ENCODE data around the gene GNB4.

DNA sequence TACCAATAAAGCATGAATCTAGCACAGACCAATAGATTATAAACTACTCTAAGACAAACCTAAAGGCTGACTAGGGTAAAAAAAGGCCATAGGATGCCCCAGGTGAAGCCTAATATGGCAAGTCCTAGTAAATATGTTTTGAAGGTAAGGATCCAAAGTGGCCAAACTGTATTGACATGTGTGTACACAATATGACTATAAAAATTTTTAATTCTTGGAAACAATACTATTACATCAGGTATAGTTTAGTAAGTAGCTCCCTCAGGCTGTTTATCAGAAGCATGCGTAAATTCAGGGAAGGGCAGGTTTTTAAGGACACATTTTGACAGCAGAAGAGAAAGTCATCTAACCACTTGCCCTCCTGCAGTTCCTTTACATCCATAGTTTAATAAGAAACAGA, 18.8 kb downstream of the GNB4 start:
- TF ChIP-seq EZH2 (IDR thresholded peaks at IDR 0.05; ENCODE audit: borderline replicate concordance, control insufficient read depth, low read depth, low read length) = no peak
- TF ChIP-seq SIN3A (IDR thresholded peaks at IDR 0.05; ENCODE audit: low read depth, low read length) = no peak

All from GM12878 (cell line).